MCF 10A (cell line): ENCODE results near the gene ST3GAL5. TPM values are rescaled to one million over a fixed set of nuclear protein-coding genes. Genes with fewer than 3 reads are reported as not detected.
"Not testable (repeated sequence)": the region's sequence is repeated elsewhere in the genome, so short reads cannot be mapped to it uniquely, and the experiment has no call there.

ENCODE experiments used
- BruUV-seq: library from RNA; stranded (reverse); fragments of 400-500 nt; replicated peaks from 2 replicates; lab custom pipeline; 2021; lab: Mats Ljungman, UMichigan
- CTCF ChIA-PET: fragments of 300-600 bp; sonication (Branson Sonifier 250); formaldehyde crosslinking; extraction: SDS; loops from one replicate; lab custom pipeline; 2021; ENCODE audit warnings: antibody characterized with exemption, inconsistent platforms; lab: Yijun Ruan, JAX
- POLR2A ChIA-PET: fragments of 300-600, 350-650 bp; sonication (Branson Sonifier 250); formaldehyde crosslinking; extraction: SDS; loops from one replicate; lab custom pipeline; 2020; ENCODE audit warnings: antibody characterized with exemption, inconsistent platforms; lab: Yijun Ruan, JAX
- DNase-seq: peaks from one replicate; pipeline ENCODE4 v3.0.0-alpha.2; 2018; ENCODE audit not compliant: unreplicated experiment
- H3K27ac Mint-ChIP-seq: one replicate; pipeline ENCODE4 v1.8.0; 2022; ENCODE audit warnings: mild to moderate bottlenecking, low read depth, mixed read lengths; ENCODE audit not compliant: unreplicated experiment
- H3K27me3 Mint-ChIP-seq: one replicate; pipeline ENCODE4 v1.8.0; 2022; ENCODE audit warnings: mixed read lengths; ENCODE audit not compliant: insufficient read depth, unreplicated experiment
- H3K36me3 Mint-ChIP-seq: one replicate; pipeline ENCODE4 v1.8.0; 2022; ENCODE audit warnings: mild to moderate bottlenecking, moderate library complexity, mixed read lengths; ENCODE audit not compliant: insufficient read depth, unreplicated experiment
- H3K4me1 Mint-ChIP-seq: one replicate; pipeline ENCODE4 v1.8.0; 2022; ENCODE audit warnings: mixed read lengths; ENCODE audit not compliant: insufficient read depth, unreplicated experiment
- H3K4me3 Mint-ChIP-seq: one replicate; pipeline ENCODE4 v1.8.0; 2022; ENCODE audit warnings: mild to moderate bottlenecking, moderate library complexity, mixed read lengths; ENCODE audit not compliant: unreplicated experiment
- H3K9me3 Mint-ChIP-seq: one replicate; pipeline ENCODE4 v1.8.0; 2022; ENCODE audit warnings: mixed read lengths; ENCODE audit not compliant: unreplicated experiment
- intact Hi-C: fragments of 100-400 bp; cut with micrococcal nuclease; formaldehyde crosslinking; loops from 2 replicates; pipeline ENCODE4 v1.14.1; 2022
- total RNA-seq: library from RNA; stranded (reverse); gene quantifications from 2 replicates; pipeline ENCODE4 v1.2.3, GENCODE V29; 2022
- TF ChIP-seq, protein P1 (sequence below): fragments of 200-600 bp; IDR thresholded peaks from one replicate; pipeline ENCODE4 v1.8.0; 2022; ENCODE audit warnings: antibody characterized with exemption, mild to moderate bottlenecking; ENCODE audit not compliant: unreplicated experiment

The ST3GAL5 gene
- total RNA-seq, 1 experiment from 2014 or later = 2.3 TPM

DNA sequence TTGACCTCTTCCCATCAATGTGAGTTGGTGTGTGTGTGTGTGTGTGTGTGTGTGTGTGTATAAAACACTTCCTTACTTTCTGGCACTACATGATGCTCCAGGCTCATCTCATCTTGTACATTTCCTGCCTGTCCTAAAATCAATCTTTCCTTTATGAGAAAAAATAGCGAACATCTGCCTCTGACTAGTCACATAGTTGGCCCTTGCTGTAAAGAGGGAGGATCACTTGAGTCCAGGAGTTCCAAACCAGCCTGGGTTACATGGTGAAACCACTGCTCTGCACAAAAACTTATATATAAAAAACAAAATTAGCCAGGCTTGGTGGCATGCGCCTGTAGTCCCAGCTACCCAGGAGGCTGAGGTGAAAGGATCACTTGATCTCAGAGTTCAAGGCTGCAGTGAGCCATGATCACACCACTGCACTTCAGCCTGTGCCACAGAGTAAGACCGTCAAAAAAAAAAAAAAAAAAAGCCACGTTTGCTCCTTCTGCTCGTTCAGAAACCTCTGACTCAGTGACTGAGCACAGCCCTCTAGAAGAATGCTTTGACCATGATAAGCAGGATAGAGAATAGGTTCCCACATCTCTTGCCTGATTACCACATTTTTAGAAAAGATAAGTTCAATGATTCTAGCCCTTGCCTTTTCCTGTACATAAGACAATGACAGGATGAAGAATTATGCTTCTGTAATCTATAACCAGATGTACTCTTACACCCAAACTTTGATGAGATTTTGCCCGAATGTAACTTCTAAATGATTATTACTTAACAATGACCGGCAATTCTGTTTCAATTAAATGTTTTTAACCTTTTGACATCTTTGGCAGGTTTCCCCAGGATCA is 45.2 kb upstream of the ST3GAL5 start:
- no peak for DNase-seq
- CTCF ChIA-PET = no interaction called here

DNA sequence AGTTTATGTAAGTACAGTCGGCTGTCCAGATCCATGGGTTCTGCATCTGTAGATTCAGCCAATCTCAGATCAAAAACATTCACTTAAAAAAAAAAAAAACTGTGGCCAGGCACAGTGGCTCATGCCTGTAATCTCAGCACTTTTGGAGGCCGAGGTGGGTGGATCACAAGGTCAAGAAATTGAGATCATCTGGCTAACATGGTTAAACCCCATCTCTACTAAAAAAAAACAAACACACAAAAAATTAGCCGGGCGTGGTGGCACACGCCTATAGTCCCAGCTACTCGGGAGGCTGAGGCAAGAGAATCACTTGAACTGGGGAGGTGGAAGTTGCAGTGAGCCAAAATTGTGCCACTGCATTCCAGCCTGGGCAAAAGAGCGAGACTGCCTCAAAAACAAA is 42.4 kb upstream of the ST3GAL5 start:
- H3K4me3 Mint-ChIP-seq, H3K27me3 Mint-ChIP-seq, intact Hi-C loops, H3K36me3 Mint-ChIP-seq, BruUV-seq, H3K9me3 Mint-ChIP-seq, DNase-seq: not testable (repeated sequence)
- Mint-ChIP-seq H3K27ac (peak overlapping the region; percentile 73), H3K4me1 (peaks cover 48% of the 10 kb centered on the region)
- POLR2A ChIA-PET = interaction anchor here (0.7 to 2.7 kb wide), 10 partner anchors 10 to 493 kb away, joined by 3 to 16 read pairs (median 4); partner anchors contain the start of gene PTCD3
- CTCF ChIA-PET = interaction anchor here (0.6 to 1.2 kb wide), 3 partner anchors 20 to 71 kb away, joined by 3 to 5 read pairs (median 3); no protein-coding TSS in a partner anchor

More for the DNA sequence above, 45.2 kb upstream of the ST3GAL5 start:
- Mint-ChIP-seq H3K36me3 (no peaks in the 10 kb centered on the region), H3K27ac (peak overlapping the region; percentile 49), H3K27me3 (no peaks in the 10 kb centered on the region), H3K9me3 (no peaks in the 10 kb centered on the region), H3K4me1 (peaks cover 44% of the 10 kb centered on the region), H3K4me3 (no peak overlapping the region)
- POLR2A ChIA-PET = no interaction called here
- intact Hi-C loops = no loop called here
- no TSS peak for BruUV-seq
- TF ChIP-seq, protein P1, sequence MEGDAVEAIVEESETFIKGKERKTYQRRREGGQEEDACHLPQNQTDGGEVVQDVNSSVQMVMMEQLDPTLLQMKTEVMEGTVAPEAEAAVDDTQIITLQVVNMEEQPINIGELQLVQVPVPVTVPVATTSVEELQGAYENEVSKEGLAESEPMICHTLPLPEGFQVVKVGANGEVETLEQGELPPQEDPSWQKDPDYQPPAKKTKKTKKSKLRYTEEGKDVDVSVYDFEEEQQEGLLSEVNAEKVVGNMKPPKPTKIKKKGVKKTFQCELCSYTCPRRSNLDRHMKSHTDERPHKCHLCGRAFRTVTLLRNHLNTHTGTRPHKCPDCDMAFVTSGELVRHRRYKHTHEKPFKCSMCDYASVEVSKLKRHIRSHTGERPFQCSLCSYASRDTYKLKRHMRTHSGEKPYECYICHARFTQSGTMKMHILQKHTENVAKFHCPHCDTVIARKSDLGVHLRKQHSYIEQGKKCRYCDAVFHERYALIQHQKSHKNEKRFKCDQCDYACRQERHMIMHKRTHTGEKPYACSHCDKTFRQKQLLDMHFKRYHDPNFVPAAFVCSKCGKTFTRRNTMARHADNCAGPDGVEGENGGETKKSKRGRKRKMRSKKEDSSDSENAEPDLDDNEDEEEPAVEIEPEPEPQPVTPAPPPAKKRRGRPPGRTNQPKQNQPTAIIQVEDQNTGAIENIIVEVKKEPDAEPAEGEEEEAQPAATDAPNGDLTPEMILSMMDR = no peak

DNA sequence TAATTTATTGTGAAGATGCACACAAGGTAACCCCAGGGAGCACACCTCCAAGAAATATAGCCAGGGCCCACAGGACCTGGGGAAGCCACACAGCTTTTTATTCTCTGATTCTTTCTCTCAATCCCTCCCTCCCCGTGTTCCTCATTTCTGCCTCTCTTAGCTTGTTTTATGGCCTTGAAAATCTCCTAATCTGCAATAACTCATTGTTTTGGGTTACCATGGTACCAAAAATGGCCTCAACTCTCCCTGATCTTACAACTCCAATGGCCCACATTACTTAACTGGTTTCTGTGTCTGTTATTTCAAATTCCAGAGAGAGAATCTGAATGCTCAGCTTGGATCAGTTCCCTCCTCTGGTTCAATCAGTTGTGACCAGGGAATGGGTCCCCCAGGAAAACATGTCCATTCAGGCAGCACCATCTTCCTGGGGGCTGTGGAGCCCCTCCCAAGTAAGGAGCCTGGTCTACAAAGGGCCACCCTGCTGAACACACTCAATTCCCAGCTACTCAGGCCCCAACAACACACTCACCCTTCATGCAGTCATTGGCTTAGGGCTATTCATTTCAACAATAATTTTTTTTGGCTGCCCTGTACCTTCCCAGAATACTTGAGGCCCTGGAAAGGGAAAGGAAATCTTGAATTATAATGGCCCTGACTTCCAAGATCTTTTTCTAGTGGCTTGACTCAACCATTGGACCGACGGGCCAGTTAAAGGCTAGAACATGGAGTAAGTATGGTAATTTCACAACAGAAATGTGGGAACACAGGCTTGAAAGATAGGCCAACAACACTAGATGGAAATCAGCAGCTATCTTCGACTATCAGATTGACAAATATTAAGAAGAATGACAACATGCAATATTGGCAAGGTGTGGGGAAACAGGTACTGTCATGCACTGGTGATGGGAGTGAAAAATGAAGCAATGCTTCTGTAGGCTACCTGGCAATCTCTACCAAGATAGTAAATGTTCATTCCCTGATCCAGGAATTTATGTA is 41.6 kb upstream of the ST3GAL5 start:
- intact Hi-C loops = no loop called here
- POLR2A ChIA-PET = interaction anchor here (0.7 to 2.7 kb wide), 13 partner anchors 9 to 493 kb away, joined by 3 to 16 read pairs (median 3); partner anchors contain the start of gene PTCD3
- TF ChIP-seq, protein P1 = no peak
- CTCF ChIA-PET = interaction anchor here (0.7 to 1.9 kb wide), 7 partner anchors 8 to 1350 kb away, joined by 3 to 9 read pairs (median 3); partner anchors contain the start of gene ST3GAL5
- peak; percentile 66 for DNase-seq
- BruUV-seq = no TSS peak
- Mint-ChIP-seq H3K36me3 (no peaks in the 10 kb centered on the region), H3K27ac (peak overlapping the region; percentile 73), H3K27me3 (no peaks in the 10 kb centered on the region), H3K4me1 (peaks cover 43% of the 10 kb centered on the region), H3K9me3 (no peaks in the 10 kb centered on the region), H3K4me3 (no peak overlapping the region)
